Measurements from ENCODE around the gene NHP2.
A peak's percentile ranks its signal among the peaks of the same experiment; 100 is the strongest.
"Not testable (repeated sequence)": the region's sequence is repeated elsewhere in the genome, so short reads cannot be mapped to it uniquely, and the experiment has no call there.

The NHP2 gene

GRCh38 chr5:178129296-178129695, 24.4 kb downstream of the NHP2 start:
- no peak for DNase-seq

DNA sequence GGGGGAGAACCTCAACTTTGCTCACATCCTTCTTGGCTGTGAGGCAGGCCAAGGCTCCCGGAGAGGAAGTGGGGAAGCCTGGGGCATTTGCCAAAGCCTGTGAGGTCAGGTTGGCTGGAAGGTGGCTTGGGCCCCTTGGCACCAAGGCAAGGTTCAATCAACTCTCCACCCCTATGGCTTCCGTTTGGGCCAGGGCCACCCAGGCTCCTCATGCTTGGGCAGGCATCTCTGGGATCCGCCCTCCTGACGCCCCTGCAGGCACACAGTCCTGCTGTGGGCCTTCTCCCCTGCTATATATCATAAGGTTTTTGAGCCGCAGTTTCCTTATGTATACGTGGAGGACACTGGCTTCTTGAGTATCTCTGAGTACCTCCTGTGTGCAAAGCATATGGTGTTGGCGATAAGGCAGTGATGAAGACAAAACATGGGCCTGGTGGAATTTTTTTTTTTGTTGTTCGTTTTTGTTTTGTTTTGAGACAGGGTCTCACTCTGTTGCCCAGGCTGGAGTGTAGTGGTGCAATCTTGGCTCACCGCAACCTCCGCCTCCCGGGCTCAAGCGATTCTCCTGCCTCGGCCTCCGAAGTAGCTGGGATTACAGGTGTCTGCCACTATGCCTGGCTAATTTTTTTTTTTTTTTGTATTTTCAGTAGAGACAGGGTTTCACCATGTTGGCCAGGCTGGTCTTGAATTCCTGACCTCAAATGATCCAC, 26.2 kb downstream of the NHP2 start:
- DNase-seq, result not testable (repeated sequence)

DNA sequence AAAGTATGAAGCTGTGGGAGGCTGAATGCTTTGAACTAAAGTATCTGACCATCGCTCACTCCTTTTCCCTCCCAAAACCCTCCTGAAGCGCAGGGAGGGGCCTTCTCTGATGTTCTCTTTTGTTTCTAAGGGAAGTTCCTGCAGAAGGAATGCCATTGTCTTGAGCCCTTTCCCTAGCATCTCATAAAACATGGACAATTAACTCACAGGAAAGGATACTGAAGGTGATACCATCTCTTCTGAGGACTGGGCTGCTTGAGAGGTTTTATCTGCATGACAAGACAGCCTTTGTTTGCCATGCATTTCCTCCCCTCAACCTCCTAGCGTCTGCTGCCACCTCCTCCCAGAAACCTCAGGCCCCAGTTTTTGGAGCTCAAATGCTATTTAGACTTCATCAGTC, 27.1 kb downstream of the NHP2 start:
- DNase-seq, result no peak

GRCh38 chr5:178125253-178125906, 28.3 kb downstream of the NHP2 start:
- DNase-seq, result no peak

DNA sequence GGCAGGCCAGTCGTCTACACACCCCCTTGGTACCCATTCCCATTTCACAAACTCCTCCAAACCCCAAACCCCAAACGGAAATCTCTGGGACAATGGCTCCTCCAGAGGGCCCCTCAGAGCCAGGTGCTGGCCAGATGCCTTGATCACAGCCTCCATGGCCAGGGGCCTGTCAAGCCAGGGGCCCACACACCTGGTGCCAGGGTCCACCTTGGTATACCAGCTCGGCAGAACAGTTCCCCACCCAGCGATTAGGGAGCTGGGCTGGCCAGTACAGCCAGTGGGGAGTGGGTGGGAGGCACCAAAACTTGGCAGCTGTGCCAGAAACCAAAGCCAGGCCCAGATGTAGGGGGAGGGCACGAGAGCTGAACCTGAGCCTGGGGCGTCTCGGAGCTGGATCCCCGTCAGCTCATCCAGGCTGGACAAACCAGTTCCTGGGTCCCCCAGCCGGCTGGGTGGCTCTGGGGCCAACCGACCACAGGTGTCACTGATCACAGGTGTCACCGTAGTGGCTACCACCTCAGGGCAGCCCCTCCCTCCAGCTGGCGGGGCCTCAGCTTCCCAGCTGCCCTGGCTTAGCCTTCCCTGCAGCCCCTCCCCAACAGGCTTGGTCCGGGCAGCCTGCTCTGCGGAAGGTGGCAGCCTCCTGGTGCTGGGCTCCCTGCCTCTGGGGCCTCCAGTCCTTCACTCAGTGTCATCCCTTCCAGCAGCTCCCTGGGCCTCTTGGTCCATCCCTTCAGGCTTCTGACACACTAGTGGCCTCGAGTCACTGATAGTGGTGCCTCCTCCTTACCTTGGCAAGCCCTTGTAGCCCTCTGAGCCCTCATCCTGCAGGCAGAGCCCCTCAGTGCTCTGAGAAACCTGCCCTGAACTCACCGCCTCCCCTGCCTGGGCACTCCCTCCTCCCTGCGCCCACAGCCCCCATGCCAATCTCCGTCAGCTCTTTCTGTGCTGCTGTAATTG, 29.4 kb downstream of the NHP2 start:
- no peak for DNase-seq

GRCh38 chr5:178123094-178123965, 30.4 kb downstream of the NHP2 start:
- no peak for DNase-seq

- DNase-seq, result no peak
Observed at GRCh38 chr5:178122346-178122745, 31.3 kb downstream of the NHP2 start.

DNA sequence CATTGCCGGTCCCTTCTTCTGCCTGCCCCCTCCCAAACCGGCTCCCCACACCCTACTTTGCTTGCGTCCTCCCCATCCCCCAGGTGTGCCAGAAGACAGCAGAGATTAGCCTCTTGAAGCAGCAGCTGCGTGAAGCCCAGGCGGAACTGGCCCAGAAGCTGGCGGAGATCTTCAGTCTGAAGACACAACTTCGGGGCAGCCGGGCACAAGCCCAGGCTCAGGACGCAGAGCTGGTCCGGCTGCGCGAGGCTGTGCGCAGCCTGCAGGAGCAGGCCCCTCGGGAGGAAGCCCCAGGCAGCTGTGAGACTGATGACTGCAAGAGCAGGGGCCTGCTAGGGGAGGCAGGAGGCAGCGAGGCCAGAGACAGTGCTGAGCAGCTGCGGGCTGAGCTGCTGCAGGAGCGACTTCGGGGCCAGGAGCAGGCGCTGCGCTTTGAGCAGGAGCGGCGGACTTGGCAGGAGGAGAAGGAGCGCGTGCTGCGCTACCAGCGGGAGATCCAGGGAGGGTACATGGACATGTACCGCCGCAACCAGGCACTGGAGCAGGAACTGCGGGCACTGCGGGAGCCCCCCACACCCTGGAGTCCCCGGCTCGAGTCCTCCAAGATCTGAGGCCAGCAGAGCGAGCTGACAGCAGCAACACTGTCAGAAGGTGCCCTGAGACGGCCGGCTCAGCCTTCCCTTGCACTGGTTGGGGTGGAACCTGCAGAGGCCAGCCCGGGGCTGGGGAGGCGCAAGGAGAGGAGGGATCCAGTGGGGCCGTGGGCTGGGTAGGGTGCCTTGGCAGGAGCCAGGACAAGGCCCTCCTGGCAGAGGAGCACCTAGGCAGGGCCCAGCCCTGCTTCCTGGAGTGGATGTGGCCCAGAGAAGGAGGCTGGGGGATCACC, 32.1 kb downstream of the NHP2 start:
- DNase-seq, result no peak

DNA sequence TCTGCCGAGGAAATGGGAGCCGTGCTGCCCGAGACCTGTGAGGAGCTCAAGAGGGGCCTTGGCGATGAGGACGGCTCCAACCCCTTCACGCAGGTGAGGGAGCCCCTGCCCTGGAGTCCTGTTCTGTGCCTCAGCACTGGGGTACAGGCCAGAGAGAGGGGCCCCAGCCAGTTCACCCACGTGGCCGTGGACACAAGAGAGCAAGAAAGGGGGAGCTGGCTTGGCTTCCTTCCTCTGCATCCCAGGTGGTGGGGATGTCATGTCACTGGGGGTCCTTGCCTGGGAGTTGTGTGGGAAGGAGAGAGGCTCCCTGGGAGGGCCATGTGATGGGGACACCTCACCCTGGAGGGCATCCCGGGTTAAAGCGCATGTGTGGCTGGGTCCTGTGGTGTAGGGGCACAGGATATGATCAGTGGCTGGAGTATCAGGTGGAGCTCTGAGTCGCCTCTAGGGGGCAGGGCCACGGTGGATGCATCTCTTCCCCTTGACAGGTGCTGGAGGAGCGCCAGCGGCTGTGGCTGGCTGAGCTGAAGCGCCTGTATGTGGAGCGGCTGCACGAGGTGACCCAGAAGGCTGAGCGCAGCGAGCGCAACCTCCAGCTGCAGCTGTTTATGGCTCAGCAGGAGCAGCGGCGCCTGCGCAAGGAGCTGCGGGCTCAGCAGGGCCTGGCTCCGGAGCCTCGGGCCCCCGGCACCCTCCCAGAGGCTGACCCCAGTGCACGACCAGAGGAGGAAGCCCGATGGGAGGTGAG, 32.9 kb downstream of the NHP2 start:
- peak; percentile 83 for DNase-seq

- DNase-seq, result no peak
Observed at GRCh38 chr5:178119915-178120606, 33.6 kb downstream of the NHP2 start.

DNA sequence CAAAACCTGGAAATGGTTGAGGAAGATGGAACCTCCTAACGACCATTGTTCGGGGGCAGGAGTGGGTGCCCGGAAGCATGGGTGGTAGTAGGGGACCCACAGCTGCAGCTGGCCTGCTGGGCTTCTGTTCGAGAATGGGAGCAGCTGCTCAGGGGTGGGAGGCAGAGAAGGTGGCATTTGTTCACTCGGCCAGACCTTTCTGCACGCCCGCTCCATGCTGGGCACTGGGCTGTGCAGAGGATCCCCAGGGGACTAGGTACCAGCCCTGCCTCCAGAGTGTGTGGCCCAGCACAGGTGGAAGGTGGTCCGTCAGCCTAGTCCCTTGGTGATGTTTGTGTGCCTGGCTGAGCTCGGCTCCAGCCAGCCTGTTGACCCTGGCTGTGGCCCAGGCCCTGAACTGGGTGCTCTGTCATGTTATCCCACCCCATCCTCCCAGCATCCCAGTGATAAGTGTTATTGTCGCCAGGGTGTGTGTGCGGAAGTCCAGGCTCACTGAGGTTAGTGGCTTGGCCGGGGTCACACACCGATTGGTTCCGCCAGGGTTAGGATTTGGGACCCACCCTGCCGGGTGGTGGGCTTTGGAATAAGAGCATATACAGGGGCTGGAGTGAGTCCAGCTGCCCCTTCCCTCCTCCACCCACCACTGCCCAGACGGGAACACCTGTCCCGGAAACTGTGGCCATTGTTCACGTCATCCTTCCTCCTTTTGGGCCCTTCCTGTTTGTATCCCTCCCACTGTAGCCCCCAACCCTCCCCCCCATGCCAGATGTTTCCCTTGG, 35.6 kb downstream of the NHP2 start:
- DNase-seq, result no peak

DNA sequence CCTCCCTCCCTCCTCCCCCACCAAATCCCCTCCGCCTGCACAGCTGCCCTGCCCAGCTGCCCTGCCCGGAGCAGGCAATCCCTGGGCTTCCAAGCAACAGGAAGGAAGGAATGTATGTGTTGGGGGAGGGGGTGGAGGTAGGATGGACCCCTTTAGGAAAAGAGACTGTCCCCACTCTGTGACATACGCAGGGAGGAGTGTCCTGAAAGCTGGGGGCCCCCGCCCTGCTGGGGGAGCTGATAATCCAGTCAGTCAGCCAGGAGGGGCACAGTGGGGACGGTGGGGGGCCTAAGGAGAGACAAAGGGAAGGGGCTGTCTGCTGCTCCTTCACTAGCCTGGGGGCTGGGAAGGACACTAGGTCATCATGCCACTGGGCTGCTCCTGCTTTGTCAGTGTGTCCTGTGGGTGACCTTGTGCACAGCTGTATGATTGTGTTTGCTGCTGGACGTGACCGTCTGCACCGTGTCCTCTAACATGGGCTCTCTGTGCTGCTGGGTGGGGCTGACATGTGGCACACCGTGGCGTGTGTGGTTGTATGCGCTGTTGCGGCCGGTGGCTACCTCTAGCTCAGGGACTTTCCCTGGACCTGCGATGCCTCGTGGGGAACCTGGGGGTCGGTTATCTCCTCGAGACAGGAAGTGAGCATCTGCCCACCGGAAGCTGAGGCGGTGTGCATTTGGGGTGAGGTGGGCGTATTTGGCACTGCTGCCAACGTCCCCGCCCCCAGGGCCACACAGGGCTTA, 37.4 kb downstream of the NHP2 start:
- DNase-seq, result no peak

DNA sequence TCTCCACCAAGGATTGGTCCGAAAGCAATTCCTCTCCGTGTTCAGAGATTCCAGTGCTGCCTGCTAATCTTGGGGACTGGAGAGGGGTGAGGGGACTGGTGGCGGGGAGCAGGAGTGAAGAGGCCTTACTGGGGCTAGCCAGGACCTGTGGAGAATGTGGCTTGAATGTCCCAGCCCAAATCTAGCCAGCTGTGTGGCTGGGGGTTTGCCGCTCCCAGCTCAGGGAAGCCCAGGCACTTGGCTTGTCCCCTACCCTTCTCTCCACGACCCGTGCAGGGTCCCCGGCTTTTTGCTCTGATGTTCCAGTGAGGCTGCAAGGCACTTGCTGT, 37.9 kb downstream of the NHP2 start:
- no peak for DNase-seq

GRCh38 chr5:178115136-178115813, 38.4 kb downstream of the NHP2 start:
- DNase-seq, result no peak

DNA sequence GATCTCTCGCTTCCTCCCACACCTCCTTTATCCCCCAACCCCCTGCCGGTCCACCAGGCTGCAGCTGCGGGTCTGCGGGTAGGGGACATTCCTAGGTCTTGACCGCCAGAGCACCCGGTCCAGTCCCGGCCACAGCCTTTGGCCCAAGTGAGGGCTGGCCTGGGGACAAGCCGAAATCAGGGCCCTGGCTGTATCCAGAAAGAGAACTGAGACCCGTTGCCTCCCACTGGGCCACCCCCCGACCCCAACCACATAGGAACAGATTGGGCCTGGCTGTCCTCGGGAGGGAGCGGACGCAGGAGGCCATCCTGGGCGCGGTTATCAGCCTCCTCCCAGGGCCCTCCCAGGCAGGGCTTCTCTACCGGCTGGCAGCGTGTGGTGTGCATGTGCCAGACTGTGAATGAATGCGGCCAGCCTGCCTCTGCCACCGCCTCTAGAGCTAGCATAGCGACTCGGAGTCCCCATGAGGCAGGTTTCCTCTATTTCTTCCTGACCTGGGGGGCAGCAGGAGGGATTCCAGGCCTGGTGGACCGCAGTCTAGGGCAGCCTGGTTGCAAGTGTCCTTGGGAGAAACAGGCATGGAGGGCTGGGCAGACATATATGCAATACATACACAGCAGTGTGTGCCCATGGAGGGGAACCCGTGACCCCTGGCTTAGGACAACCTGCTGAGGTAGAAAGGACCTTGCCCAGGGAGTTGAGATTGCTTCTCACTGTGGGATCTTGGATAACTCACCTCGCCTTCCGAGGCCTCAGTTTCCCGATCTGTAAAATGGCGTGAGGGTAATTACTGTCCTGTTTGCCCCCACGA, 39.2 kb downstream of the NHP2 start:
- no peak for DNase-seq

DNA sequence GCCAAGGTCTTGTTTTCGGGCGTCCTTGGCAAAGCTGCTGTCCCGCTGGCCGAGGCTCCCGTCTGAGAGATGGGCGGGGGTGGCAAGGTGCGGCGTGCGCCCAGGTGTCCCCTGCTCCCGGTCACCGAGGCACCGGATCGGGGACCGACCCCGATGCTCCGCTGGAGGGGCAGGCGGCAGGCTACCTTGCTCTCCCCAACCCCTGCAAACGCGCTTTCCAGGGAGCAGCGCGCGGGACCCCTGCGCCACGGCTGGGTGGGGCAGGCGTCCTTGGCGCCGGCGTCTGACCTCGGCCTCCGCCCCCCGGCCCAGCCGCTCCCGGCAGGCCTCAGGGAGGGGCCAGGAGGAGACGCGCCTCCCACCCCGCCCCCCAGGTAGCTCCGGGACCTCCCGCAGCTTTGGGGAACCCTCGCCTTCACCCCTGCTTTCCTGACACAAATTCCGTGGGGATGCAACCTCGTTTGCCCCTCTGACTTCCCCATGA, 39.8 kb downstream of the NHP2 start:
- DNase-seq, result no peak

Measured in NCI-H2081 treated with DMSO at 0.1 percent for 48 hours (cell line).